Smooth muscle cell (in vitro differentiated cells): ENCODE measurements around the gene VSTM2L. TPM values are rescaled to one million over a fixed set of nuclear protein-coding genes. Genes with fewer than 3 reads are reported as not detected.

Experiments
- DNase-seq: peaks from one replicate; lab custom pipeline; 2025; ENCODE audit not compliant: unreplicated experiment; lab: John Stamatoyannopoulos, UW
- H2AFZ ChIP-seq: fragments of 200-600 bp; sonication (generic); 2 replicates; pipeline ENCODE4 v1.6.0; 2016; ENCODE audit warnings: antibody characterized with exemption, low read depth, mild to moderate bottlenecking
- H3F3A ChIP-seq: fragments of 200-600 bp; sonication (generic); 2 replicates; pipeline ENCODE4 v1.6.0; 2017; ENCODE audit warnings: antibody characterized with exemption, low read depth
- H3K27ac ChIP-seq: fragments of 200-600 bp; sonication (generic); 2 replicates; pipeline ENCODE4 v1.5.1; 2016; ENCODE audit warnings: low read depth, mild to moderate bottlenecking
- H3K27me3 ChIP-seq: fragments of 200-600 bp; sonication (generic); 2 replicates; pipeline ENCODE4 v1.6.1; 2016; ENCODE audit warnings: low read depth, mild to moderate bottlenecking
- H3K36me3 ChIP-seq: fragments of 200-600 bp; sonication (generic); 2 replicates; pipeline ENCODE4 v1.5.1; 2016; ENCODE audit warnings: low read depth
- H3K4me1 ChIP-seq: fragments of 200-600 bp; sonication (generic); 2 replicates; pipeline ENCODE4 v1.5.1; 2016; ENCODE audit warnings: low read depth
- H3K4me2 ChIP-seq: fragments of 200-600 bp; sonication (generic); 2 replicates; pipeline ENCODE4 v1.6.0; 2016; ENCODE audit warnings: mild to moderate bottlenecking
- H3K4me3 ChIP-seq: fragments of 200-600 bp; sonication (generic); 2 replicates; pipeline ENCODE4 v1.5.1; 2016; ENCODE audit warnings: mild to moderate bottlenecking
- H3K79me2 ChIP-seq: fragments of 200-600 bp; sonication (generic); 2 replicates; pipeline ENCODE4 v1.6.0; 2016; ENCODE audit warnings: low read depth, mild to moderate bottlenecking
- H3K9ac ChIP-seq: fragments of 200-600 bp; sonication (generic); 2 replicates; pipeline ENCODE4 v1.6.0; 2016; ENCODE audit warnings: low read depth
- H3K9me3 ChIP-seq: fragments of 200-600 bp; sonication (generic); replicated peaks from 2 replicates; pipeline ENCODE4 v1.5.1; 2016; ENCODE audit warnings: low read depth
- H4K20me1 ChIP-seq: fragments of 200-600 bp; sonication (generic); 2 replicates; pipeline ENCODE4 v1.6.0; 2016; ENCODE audit warnings: low read depth
- CTCF ChIP-seq: fragments of 200-600 bp; sonication (generic); IDR thresholded peaks from 2 replicates; pipeline ENCODE4 v1.5.1; 2017; ENCODE audit warnings: borderline replicate concordance, mild to moderate bottlenecking, antibody characterized with exemption; ENCODE audit not compliant: insufficient read depth, poor library complexity, severe bottlenecking
- WGBS: methylation state at CpG from one replicate; pipeline ENCODE4 v1.1.7; 2016; ENCODE audit warnings: low lambda C conversion rate; 5-methylcytosine and 5-hydroxymethylcytosine counted together
- polyA plus RNA-seq: library from polyadenylated mRNA; unstranded; fragments of >200 nt; fragmentation: Nextera tagmentation; extraction: Ambion mirVana; gene quantifications from 2 replicates; pipeline ENCODE4 v1.2.1, GENCODE V29; 2016
- total RNA-seq: library from RNA; depleted of rRNA; stranded (reverse); fragments of >200 nt; gene quantifications from 2 replicates; pipeline ENCODE4 v1.2.3, GENCODE V29; 2014

VSTM2L gene
- total and polyA plus RNA-seq, 2 experiments from 2014 or later = 0.56 to 1.9 TPM

GRCh38 chr20:37907677-37908401, 4.9 kb downstream of the VSTM2L start:
- H3K4me2 ChIP-seq = no peak overlapping the region
- H3K79me2 ChIP-seq = no peaks in the 10 kb centered on the region
- no peaks in the 10 kb centered on the region for H4K20me1 ChIP-seq
- H3K36me3 ChIP-seq = no peaks in the 10 kb centered on the region
- no peak overlapping the region for H3K4me3 ChIP-seq
- no peak overlapping the region for H3K9ac ChIP-seq
- no peaks in the 10 kb centered on the region for H3F3A ChIP-seq
- peaks cover 51% of the 10 kb centered on the region for H3K27me3 ChIP-seq
- WGBS = 56% methylated on average over 17 of the region's 17 CpGs
- H3K9me3 ChIP-seq = no peaks in the 10 kb centered on the region
- H3K27ac ChIP-seq = no peak overlapping the region
- no peak for TF ChIP-seq CTCF
- H3K4me1 ChIP-seq = peaks cover 30% of the 10 kb centered on the region
- DNase-seq = no peak
- H2AFZ ChIP-seq = no peak overlapping the region

GRCh38 chr20:37911261-37911660, 8.3 kb downstream of the VSTM2L start:
- Histone ChIP-seq H3K36me3 (no peaks in the 10 kb centered on the region), H3F3A (no peaks in the 10 kb centered on the region), H3K4me2 (no peak overlapping the region), H3K4me1 (peaks cover 40% of the 10 kb centered on the region), H3K79me2 (no peaks in the 10 kb centered on the region), H3K9me3 (no peaks in the 10 kb centered on the region), H2AFZ (no peak overlapping the region), H3K9ac (no peak overlapping the region), H3K4me3 (no peak overlapping the region), H3K27me3 (peaks cover 34% of the 10 kb centered on the region), H4K20me1 (no peaks in the 10 kb centered on the region), H3K27ac (no peak overlapping the region)
- no peak for DNase-seq
- no peak for TF ChIP-seq CTCF
- WGBS = 81% methylated on average over 9 of the region's 9 CpGs

GRCh38 chr20:37911838-37912281, 8.9 kb downstream of the VSTM2L start:
- H3K27me3 ChIP-seq = peaks cover 29% of the 10 kb centered on the region
- no peak for TF ChIP-seq CTCF
- H2AFZ ChIP-seq = no peak overlapping the region
- no peaks in the 10 kb centered on the region for H4K20me1 ChIP-seq
- no peak overlapping the region for H3K9ac ChIP-seq
- no peak for DNase-seq
- no peak overlapping the region for H3K27ac ChIP-seq
- no peak overlapping the region for H3K4me3 ChIP-seq
- H3K79me2 ChIP-seq = no peaks in the 10 kb centered on the region
- H3F3A ChIP-seq = no peaks in the 10 kb centered on the region
- WGBS = 23% methylated on average over 11 of the region's 11 CpGs
- H3K36me3 ChIP-seq = no peaks in the 10 kb centered on the region
- no peak overlapping the region for H3K4me2 ChIP-seq
- H3K9me3 ChIP-seq = no peaks in the 10 kb centered on the region
- H3K4me1 ChIP-seq = peaks cover 36% of the 10 kb centered on the region

- no peak for DNase-seq
- Histone ChIP-seq H3K79me2 (no peaks in the 10 kb centered on the region), H3K4me2 (no peak overlapping the region), H3K36me3 (no peaks in the 10 kb centered on the region), H3K9me3 (no peaks in the 10 kb centered on the region), H3F3A (no peaks in the 10 kb centered on the region), H3K4me3 (no peak overlapping the region), H4K20me1 (no peaks in the 10 kb centered on the region), H3K27me3 (peaks cover 25% of the 10 kb centered on the region), H3K4me1 (peaks cover 34% of the 10 kb centered on the region), H2AFZ (no peak overlapping the region), H3K9ac (no peak overlapping the region), H3K27ac (no peak overlapping the region)
- WGBS = 74% methylated on average over 6 of the region's 6 CpGs
- TF ChIP-seq CTCF = no peak
Observed at GRCh38 chr20:37912874-37913273, 9.9 kb downstream of the VSTM2L start.
